ENCODE measurements around the gene MMP8.

DNA sequence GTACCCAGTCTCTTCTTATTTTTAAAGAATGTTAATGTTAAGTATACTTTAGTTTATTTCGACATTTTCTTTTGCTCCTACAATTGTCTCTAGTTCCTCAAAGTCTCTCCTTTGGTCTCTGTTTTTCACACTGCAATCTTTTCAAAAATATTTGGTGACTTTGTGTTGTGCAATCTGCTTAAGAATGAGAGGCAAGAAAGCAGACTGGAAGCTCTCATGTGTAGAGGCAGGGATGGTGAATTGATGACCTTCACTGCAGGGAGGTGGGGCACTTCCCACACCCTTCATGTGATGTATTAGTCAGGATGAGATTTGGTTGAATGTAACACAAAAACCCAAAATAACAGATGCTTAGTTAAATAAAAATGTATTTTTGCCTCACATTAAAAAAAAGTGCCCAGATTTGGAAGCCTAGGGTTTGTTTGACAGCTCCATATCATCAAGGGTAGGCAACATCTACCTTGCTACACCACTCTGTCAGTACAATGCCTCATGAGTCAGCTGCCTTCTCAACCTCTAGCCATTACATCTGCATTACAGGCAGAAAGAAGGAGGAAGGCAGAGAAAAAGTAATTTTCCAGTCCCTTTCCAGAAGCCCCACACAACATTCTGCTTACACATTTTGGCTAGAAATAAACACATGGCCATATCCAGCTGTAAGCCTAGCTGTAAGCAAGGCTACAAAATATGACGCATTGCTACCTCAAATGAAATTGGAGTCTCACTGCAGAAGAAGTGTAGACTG is 15.4 kb downstream of the MMP8 start:
- no peak for TF ChIP-seq USF1 (IDR thresholded peaks at IDR 0.05)
- TF ChIP-seq FOXM1 (IDR thresholded peaks at IDR 0.05; ENCODE audit: borderline replicate concordance, low read depth), result no peak
- no peak for TF ChIP-seq TAF1 (IDR thresholded peaks at IDR 0.05; ENCODE audit: low read depth)
- TF ChIP-seq CREB1 (IDR thresholded peaks at IDR 0.05; ENCODE audit: low read depth), result no peak
- TF ChIP-seq CEBPB (IDR thresholded peaks at IDR 0.05), result no peak
- no peak for TF ChIP-seq EGR1 (IDR thresholded peaks at IDR 0.05)
- no peak for TF ChIP-seq EP300 (IDR thresholded peaks at IDR 0.05; ENCODE audit: borderline replicate concordance)
